Measurements from ENCODE around the gene PCDH9.

PCDH9 gene

DNA sequence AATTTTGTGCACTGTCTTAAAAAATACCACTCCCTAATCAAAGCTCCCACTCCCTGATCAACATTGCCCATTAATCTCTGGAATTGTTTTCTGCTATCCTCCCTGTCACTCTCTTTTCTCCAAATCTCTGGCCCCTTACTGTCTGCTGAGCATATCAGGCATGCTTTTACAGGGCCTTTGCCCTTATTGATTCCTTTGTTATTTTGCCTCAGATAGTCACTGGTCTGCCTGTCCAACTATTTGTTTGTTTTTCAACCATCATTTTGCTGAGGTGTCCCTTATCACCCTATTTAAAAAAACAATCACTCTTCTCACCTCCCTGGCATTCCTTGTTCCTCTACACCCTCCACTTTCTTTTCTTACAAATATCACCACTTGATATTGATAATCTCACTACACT lies 153.0 kb downstream of the PCDH9 start:
- no peak for DNase-seq

DNA sequence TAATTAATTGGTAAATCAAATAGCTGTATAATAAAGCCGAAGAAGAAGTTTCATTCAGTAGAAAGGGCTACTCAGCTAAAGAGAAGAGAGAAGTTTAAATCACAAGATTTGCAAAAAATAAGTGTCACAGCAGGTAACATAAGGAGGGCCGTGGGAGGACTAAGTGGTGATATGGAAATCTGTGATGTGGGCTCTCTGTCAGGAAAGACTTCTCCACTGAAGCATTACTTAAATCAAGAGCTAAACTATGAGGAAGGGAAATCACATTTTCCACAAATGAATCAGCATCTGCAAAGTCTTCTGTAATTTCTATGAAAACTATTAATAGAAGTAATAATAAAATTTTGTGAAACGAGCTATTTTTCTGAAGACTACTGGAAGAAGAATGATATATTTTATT lies 153.8 kb downstream of the PCDH9 start:
- no peak for DNase-seq

DNA sequence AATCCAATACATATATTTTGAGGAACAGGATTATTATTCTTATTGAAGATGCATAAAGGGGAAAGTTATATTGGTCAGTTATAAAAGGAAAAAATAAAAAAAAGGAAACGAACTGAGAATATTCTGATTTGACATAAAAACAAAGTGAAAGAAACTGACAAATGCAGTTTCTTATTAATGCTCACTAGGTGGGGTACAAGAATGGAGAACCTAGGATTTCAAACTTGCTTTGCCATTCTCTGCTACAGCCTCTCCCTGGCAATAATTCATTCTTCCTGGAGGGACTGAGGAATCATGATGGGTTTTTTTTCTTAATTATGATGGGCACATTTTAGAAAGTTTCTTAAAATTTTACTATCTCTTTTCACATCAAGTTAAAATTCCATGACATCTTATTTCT lies 154.9 kb downstream of the PCDH9 start:
- no peak for DNase-seq

DNA sequence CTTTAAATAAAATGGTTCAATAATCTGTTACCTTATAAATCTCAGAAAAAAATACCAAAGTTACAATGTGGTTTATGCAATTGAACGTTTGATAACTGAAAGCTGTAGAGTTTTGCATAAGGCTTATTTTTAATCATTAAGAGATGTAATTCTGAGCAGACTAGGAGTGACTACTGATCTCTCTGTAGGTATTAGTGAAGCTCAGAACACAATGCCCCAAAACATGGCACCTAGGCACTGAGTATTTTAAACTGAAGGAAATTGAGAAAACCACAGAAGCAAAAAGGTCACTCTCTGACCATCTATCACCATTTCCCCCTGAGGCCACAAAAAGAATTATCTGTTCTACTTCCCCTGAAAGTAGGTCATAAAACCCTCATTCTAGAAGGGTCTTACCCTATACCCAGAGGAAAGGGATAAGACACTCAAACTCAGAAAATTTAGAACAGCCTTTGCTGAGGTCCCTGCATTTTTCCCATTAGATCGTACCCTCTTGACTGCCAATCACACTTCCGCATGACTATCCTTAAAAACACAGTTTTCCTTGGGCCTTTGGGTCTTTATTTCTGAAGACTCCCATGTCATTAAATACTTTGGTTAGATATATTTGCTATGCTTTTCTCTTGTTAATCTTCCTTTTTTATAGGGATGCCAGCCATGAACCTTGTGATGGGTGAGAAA lies 158.1 kb downstream of the PCDH9 start:
- no peak for DNase-seq

DNA sequence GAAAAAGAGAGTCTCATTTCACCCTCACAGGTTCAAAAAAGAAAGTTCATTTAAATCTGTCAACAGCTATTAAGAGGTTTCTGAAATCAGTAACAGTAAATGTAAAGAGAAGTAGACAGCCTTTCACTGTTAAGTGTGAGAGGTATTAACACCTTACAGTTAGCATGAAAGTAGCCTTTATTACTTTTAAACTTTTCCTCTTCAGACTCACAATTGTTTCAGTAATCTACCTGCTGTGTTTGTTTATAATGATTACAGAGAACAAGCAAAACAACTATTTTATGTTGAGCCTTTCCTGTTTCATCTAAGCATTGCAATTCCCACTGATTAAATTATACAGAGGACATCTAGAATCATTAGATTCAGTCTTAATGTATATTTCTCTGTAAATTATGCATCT lies 159.8 kb downstream of the PCDH9 start:
- DNase-seq: no peak

DNA sequence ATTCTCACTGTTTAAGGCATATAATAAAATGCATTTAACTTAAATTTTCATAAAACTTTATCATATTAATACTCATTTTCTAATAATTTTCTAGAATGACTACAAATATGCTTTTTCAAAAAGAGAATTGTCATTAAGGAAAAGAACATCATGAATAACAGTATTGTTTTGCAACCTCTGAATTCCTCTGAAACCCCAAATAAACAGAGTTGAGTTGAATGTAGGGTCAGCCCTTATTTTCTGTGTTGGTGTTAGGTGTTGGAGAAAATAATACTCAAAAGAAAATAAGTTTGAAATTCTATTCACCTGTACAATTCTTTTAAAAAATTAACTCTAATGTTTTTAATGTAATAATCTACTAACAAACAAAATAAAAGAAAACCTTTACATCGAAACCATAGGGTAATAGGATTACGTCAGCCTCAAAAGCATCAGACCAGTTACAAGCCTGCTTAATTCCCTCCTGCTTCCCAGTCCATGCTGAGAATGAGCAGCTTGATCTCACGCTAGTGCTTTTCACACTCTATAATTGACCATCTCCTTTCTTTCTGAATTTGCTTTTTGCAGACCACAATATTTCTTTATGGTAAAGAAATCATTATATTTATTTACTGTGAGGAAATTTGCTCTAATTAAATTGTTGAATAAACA lies 160.9 kb downstream of the PCDH9 start:
- DNase-seq: no peak

- no peak for DNase-seq
These were observed 165.2 kb downstream of the PCDH9 start for GRCh38 chr13:67064920-67065319.

DNA sequence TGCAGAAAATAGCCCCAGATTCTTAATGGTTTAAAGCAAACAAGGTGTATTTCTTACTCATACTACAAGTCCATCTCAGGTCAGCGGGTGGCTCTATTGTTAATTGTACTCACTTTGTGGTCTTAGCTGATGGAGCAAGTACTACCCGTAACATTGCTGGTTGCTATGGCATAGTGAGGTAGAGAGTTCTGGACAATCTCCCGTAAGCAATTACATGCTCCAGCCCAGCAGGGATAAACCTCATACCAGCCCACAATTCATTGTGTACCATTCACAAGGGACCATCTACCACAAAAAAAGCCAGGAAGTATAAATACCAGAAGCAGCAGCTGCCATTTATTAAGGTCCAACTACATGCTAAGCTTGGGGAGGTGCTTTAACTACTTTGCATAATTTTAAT lies 167.1 kb downstream of the PCDH9 start:
- no peak for DNase-seq

- DNase-seq: no peak
These were observed 168.0 kb downstream of the PCDH9 start for GRCh38 chr13:67062160-67062559.

- no peak for DNase-seq
These were observed 168.4 kb downstream of the PCDH9 start for GRCh38 chr13:67061750-67062149.

DNA sequence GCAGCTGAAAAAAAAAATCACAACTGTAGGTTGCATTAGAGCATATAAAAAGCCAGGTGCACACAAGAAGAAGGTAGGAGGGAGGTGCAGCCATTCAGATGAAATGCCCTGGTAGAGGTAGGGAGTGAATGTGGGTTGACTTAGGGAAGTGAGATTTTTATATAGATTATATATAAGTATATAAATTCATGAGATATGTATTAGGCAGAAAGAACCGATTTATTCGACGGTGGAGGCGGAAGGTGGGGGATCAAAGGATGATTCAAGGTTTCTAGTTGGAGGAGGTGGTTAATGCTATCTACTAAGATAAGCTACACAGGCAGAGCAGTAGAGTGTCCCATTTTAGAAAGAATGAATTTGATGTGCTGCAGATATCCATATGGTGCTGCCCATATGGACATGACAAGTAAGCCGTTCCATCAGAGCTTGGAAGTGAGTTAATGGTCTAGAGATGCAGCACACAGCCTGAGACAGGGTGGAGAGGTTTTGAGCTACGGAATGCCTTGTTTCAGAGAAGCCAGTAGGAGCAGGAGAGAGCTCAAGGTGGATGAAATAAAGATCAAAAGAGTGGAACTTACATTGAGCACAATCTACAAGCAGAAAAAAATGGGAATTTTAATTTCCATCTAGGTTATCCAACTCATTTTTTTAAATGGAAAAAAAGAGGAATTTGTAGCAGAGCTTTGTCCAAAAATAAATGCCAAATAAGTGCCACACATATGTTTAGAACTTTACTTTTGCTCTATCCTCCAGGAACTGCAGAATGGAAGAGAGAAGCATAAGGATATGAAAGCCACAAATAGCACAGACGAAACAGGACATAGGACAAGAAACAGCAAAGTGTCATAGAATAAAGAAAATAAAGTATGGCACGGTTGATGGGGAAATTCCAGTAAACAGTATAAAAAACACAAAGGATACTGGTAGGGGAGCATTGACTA lies 177.3 kb downstream of the PCDH9 start:
- DNase-seq: no peak

- no peak for DNase-seq
These were observed 180.4 kb downstream of the PCDH9 start for GRCh38 chr13:67049744-67050143.

GRCh38 chr13:67048821-67049150 lies 181.3 kb downstream of the PCDH9 start:
- no peak for DNase-seq

- no peak for DNase-seq
These were observed 181.9 kb downstream of the PCDH9 start for GRCh38 chr13:67048084-67048820.

GRCh38 chr13:67045357-67045756 lies 184.8 kb downstream of the PCDH9 start:
- DNase-seq: no peak

GRCh38 chr13:67043901-67044300 lies 186.2 kb downstream of the PCDH9 start:
- no peak for DNase-seq

DNA sequence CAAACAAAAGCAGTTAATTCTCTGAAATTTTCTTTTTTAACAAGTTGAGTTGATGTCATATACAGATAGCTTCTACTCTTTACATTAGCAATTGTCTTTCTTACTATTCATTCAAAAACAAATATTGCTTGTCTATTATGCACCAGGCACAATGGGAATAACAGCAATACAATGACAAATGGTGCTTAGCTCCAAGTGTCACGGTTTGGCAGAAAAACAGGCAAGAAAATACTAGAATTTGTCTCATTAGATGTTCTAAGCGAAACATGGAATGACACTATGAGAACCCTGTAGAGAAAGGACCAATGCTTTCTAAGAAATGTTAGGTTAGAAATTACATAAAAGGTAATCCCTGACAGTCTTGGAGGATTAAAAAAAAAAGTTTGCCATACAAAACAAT lies 187.6 kb downstream of the PCDH9 start:
- DNase-seq: no peak

DNA sequence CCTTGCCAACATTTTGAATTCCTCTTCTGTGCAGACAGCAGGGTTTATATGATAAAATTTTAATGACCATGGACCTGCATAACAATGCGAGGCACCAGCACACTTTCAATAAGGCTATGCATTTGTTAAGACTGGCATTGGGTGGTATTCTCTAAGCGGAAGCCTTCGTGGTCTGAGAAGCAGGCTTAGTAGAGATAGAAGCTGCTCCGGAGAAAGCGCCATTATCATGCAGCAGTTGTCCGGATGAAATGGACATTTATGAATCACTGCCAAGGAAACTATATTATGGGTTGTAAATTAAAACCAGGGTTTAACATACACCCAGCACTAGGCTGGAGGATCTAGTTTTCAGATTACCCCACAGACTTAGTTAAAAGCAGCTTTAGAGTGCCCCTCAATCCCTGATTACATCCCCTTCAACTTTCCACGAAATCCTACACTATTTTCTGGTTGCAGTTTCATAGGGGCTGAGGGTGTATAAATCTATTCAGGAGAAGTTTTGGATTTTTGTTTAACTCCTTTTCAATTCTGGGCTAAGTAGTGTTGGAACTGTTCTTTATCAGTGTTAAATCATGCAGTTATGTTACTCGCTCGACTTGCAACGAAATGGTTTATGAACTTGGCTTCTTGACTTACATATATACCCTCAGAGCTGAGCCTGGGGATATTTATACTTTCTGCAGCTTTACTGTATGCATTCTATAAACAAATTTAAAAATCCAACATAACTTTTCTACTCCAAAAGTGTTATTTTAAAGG lies 193.3 kb downstream of the PCDH9 start:
- no peak for DNase-seq

DNA sequence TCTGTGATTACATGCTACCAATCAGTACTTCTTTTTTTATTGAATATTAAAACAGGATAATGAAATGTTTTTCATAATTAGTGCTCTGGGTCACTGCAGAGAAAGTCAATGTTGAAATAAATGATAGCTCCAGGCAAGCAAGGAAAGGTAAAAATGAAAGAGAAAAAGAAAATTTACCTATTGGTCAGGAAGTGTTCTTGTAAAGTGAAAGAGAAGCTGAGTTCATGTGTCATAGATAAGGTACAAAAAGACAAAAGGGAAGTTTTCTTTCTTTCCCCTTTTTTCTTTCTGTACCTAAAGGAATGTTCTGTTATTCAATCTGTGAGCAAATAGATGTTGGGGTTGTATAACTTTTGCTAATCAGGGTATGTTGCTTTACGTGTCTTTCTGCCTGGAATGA lies 197.0 kb downstream of the PCDH9 start:
- no peak for DNase-seq

DNA sequence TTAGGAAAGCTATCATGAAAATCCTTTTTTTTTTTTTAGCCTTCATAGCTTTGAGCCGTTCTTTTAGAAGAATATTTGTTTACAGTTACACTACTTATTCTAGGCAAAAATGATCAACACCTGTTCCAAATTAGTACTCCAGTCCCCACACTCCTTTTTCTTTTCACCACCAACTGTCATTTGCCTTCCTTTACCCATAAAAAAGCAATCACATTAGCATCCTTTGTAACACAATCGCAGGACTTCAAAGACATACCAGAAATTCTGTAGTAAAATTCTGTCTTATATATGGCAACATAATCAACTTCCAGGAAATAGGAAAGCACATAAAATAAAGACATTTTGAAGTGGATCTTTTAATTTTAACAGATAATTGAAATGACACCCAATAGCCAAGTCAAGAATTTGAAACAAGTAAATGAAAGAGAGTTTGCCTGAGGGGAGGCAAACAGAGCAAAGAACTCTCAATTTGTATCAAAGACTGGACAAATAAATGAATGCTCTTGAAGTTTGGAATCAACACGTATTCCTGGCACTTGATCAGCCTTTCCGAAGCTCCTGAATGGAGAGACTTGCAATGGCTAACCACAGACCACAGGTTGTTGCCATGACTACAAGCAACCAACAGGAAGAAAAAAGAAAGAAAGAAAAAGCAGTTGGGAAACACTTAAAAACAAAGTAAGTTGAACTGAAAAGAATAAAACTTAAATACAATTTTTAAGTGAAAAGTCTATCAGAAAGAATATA lies 206.8 kb downstream of the PCDH9 start:
- no peak for DNase-seq

GRCh38 chr13:67018775-67019174 lies 211.4 kb downstream of the PCDH9 start:
- DNase-seq: no peak

DNA sequence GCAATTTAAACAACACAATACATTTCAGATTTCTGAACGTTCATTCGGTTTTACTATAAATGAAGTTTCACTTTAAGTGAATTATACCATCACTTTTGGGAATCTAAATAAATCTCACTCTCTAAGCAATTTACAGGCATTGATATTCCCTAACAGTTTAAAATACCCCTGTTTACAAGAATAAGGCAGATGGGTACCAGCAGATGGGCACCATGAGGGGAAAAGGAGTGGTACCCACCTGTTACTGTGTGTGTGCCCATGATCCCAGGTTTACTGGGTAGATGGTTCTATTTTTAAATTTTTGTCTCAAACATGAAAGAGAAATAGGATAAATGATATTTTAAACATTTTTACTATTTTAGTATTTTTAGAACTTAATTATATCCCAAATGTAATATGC lies 212.9 kb downstream of the PCDH9 start:
- DNase-seq: no peak

All from NCI-H510A (cell line).